ENCODE measurements around the gene DLGAP1.

The DLGAP1 gene

DNA sequence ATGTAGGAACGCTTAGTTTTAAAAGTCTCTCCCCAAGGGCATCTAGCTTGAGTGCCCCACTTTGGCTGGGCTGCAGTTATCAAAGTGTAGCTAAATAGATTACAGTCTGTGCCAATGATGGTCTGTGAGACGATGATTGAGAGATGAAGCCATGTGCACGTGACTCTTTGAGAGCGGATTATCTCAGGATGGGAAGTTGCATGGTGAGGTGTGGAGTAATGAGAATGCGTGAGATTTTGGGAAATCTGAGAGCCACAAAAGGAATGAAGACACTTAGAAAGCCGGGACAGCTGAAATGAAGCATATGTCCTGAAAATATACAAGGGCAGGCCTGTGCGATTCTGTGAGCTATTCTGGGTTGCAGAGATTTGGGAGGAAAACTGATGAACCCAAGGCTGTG, 635.1 kb downstream of the DLGAP1 start:
- no peak for DNase-seq (ENCODE audit: low spot score in 2 of 2)
- Mint-ChIP-seq H3K4me3 (no peak overlapping the region), H3K36me3 (no peaks in the 10 kb centered on the region), H3K9me3 (no peaks in the 10 kb centered on the region), H3K27ac (no peak overlapping the region), H3K4me1 (no peaks in the 10 kb centered on the region)
- ATAC-seq: no peak

DNA sequence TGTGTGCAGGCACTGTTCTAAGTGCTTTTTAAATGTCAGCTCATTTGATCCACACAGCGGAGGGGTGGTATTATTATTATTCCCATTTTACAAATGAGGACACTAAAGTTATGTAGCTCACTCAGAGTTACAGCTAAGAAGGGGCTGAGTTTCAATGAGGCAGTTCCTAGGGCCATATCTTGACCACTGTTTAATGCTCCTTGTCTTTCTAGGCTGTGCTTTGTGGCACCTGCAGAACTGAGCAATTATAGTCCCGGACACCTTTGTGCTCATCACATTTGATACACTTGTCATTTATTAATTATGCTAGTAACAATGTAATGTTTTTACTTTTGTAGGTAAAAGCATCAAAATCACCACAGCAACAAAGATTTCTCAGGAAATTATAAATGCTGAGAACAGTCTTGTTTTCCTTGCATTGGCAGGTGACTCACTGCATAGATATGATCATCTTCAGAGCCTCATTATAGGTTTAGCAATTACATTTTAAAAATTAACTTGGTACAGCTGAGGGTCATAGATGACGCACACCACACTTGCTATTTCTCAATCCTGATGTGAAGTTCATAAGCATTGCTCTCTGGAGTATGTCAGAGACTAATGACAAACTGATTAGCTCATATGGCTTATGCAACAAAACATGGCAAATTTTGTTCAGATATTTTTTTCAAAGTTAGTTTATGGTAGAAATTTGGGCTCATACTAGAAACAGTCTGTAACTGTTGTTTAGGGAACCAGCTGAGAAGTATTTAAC, 638.3 kb downstream of the DLGAP1 start:
- no peak overlapping the region for H3K4me3 Mint-ChIP-seq
- no peaks in the 10 kb centered on the region for H3K36me3 Mint-ChIP-seq
- ATAC-seq: no peak
- DNase-seq (ENCODE audit: low spot score in 2 of 2): no peak
- H3K27ac Mint-ChIP-seq: no peak overlapping the region
- H3K9me3 Mint-ChIP-seq: no peaks in the 10 kb centered on the region
- no peaks in the 10 kb centered on the region for H3K4me1 Mint-ChIP-seq

DNA sequence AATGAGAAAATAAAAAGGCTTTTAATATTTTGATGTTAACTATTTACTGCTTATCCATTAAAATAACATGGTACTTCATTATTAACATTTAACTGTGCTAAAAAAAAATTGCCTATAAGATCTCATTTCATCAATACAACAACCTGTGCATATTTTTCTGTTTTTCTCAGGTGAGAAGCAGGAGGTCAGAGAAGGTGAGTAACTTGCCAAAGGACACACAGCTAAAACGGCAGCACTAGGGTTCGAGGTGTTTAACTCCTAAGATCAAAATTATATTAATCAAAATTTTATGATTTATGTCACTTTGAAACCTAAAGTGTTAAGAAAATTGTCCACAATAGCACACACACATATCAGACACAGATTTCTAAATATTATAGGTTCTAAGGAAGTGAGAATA, 639.1 kb downstream of the DLGAP1 start:
- no peaks in the 10 kb centered on the region for H3K4me1 Mint-ChIP-seq
- DNase-seq (ENCODE audit: low spot score in 2 of 2): no peak
- H3K36me3 Mint-ChIP-seq: no peaks in the 10 kb centered on the region
- H3K27ac Mint-ChIP-seq: no peak overlapping the region
- no peak overlapping the region for H3K4me3 Mint-ChIP-seq
- ATAC-seq: no peak
- H3K9me3 Mint-ChIP-seq: no peaks in the 10 kb centered on the region

DNA sequence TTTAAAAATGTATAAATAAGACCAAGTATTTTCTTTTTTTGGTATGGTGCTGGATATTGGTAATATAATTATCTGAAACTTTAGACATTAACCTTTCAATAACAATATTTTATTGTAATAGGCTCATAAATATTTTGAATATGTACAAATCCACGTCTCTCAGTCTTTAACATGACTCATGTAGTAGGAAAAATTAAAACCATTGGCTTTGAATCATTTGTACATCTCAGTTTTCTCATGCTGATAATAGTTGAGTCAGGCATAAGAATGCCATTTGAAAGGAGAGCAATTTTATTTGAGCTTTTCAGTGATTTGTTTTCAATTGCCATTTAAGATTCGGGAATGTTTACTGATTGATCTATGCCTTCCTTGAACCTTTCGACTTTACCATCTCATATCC, 640.3 kb downstream of the DLGAP1 start:
- DNase-seq (ENCODE audit: low spot score in 2 of 2) (no peak), ATAC-seq (no peak)
- Mint-ChIP-seq H3K9me3 (no peaks in the 10 kb centered on the region), H3K27ac (no peak overlapping the region), H3K36me3 (no peaks in the 10 kb centered on the region), H3K4me1 (no peaks in the 10 kb centered on the region), H3K4me3 (no peak overlapping the region)

DNA sequence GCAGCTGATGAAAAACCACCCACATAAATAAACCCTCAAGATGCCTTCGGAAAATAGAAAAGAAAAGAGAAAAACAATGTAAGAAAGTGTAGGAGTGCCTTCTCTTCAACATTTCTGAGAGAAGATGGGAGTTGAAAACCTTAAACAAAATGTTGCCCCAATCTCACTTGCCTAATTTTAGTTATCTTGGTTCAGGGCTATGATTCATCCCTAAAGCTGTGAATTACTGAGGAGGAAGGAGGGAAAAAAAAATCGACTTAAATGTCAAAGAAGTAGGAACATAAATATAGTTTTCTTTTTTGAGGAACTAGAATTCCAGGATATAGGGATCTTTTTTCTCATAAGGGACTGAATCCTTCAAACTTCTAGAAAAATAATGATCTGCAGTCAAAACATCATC, 644.8 kb downstream of the DLGAP1 start:
- no peak overlapping the region for H3K27ac Mint-ChIP-seq
- H3K4me1 Mint-ChIP-seq: no peaks in the 10 kb centered on the region
- H3K36me3 Mint-ChIP-seq: no peaks in the 10 kb centered on the region
- ATAC-seq (no peak), DNase-seq (ENCODE audit: low spot score in 2 of 2) (no peak)
- H3K9me3 Mint-ChIP-seq: no peaks in the 10 kb centered on the region
- H3K4me3 Mint-ChIP-seq: no peak overlapping the region

DNA sequence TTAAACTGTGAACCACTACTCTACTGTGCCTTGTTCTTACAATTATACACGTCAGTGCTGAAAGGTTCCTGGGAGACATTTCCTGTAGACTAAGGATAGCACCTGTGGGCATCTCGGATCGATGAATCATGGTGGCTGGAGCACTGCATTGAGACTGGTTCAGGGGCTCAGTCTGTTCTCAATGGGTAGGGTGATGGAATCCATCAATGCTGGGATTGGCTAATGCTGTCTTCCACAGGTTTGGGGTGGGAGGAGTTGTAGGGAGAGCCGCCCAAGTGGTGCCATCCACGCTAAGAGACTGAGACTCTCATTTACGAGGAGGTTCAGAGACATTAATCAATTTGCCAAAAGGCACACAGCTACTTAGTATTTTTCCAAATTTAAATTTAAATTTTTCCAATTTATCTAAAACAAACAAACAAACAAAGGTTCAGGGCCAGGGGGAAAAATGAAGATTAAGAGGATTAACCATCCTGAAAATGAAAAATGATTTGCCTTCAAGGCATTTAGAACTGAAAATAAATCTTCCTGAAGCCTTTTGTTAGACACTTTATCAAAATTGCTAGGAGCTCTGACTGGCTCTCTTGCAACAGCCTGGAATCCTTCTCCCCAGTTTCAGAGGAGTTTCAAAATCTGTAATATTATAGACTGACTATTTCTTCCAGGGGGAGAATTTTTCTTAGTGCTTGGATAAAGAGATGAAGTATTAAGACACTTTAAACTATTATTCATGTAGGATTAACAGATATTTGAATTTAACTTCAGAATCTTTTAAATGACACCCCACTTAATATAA, 645.9 kb downstream of the DLGAP1 start:
- H3K4me3 Mint-ChIP-seq: no peak overlapping the region
- no peak overlapping the region for H3K27ac Mint-ChIP-seq
- DNase-seq (ENCODE audit: low spot score in 2 of 2) (no peak), ATAC-seq (no peak)
- no peaks in the 10 kb centered on the region for H3K36me3 Mint-ChIP-seq
- no peaks in the 10 kb centered on the region for H3K9me3 Mint-ChIP-seq
- H3K4me1 Mint-ChIP-seq: no peaks in the 10 kb centered on the region

DNA sequence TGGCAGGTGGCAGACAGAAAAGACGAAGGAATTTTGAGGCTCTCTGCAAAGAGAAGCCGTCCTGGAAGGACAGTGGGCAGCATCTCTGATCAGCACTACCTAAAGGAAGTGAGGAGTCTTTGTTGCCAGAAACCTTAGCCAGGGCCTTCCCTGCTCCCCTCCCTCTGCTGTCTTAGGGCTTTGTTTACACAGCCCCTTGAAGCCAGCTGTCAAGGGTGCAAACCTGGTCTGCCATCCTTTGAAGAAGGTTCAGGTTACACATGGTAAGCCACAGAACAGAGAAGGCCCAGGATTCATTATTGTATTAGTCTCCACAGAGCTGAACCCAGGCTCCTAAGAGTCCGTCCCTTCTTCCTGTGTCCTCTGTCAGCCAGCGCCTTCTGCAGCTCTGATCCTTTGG, 648.5 kb downstream of the DLGAP1 start:
- H3K4me1 Mint-ChIP-seq: no peaks in the 10 kb centered on the region
- ATAC-seq: peak; percentile 19
- no peak for DNase-seq (ENCODE audit: low spot score in 2 of 2)
- H3K4me3 Mint-ChIP-seq: no peak overlapping the region
- H3K27ac Mint-ChIP-seq: no peak overlapping the region
- no peaks in the 10 kb centered on the region for H3K9me3 Mint-ChIP-seq
- H3K36me3 Mint-ChIP-seq: no peaks in the 10 kb centered on the region

DNA sequence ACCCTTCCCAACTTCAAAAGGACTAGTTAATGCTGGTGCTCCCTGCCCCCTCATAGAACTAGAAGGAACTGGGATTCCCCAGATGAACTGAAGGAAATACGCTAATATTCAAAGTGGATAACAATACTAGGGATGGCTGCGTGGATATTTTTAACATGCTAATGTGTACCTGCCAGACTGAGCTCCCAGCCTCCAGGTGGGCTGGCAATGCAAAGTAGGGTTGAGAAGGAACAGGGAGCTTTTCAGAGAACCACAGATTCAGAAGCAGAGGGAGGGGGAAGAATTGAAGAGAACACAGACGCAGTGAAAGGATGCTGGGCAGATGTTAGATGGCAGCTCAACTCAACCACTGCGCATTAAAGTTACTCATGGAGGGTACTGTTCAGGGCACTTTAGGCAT, 650.8 kb downstream of the DLGAP1 start:
- DNase-seq (ENCODE audit: low spot score in 2 of 2) (no peak), ATAC-seq (no peak)
- H3K4me3 Mint-ChIP-seq: no peak overlapping the region
- no peak overlapping the region for H3K27ac Mint-ChIP-seq
- H3K9me3 Mint-ChIP-seq: no peaks in the 10 kb centered on the region
- H3K36me3 Mint-ChIP-seq: no peaks in the 10 kb centered on the region
- H3K4me1 Mint-ChIP-seq: no peaks in the 10 kb centered on the region

DNA sequence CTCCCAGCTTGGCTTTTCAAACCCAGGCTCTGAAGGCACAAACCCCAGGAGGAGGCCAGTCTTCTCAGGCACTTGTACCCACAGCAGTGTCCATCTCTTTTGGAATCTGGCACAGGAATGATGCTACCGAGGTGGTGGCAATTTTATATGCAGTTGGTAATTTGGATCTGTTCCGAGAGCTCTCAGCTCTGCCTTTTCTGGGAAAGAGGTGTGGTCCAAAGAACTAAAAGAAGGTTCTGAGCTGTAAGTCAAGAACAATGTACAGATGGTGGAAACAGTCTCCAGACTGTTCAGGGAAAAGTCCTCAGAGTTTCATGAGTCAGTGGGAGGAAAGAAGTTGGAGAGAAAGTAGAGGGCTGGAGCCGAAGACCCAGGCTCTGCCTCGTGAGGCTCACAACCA, 651.8 kb downstream of the DLGAP1 start:
- Mint-ChIP-seq H3K4me3 (no peak overlapping the region), H3K9me3 (no peaks in the 10 kb centered on the region), H3K4me1 (no peaks in the 10 kb centered on the region), H3K27ac (no peak overlapping the region), H3K36me3 (no peaks in the 10 kb centered on the region)
- DNase-seq (ENCODE audit: low spot score in 2 of 2) (no peak), ATAC-seq (no peak)

DNA sequence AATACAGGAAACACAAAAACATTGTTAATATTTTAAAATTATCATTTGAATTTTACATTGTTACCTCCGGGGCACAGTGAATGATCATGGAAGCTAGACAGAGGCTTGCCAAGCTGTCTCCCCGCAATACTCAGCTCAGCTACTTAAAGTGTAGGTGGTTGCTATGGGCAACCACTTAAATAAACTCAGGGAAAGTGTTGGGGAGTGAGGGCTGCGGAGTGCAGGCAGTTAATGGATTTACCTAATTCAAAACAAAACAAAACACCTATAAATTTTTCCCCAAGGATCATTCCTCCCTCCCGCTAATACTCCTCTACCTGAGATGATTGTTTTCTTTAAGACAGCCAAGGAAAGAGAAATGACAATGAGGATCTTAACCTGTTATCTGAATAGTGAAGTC, 655.6 kb downstream of the DLGAP1 start:
- DNase-seq (ENCODE audit: low spot score in 2 of 2) (no peak), ATAC-seq (no peak)
- no peaks in the 10 kb centered on the region for H3K4me1 Mint-ChIP-seq
- H3K9me3 Mint-ChIP-seq: no peaks in the 10 kb centered on the region
- H3K36me3 Mint-ChIP-seq: no peaks in the 10 kb centered on the region
- H3K27ac Mint-ChIP-seq: no peak overlapping the region
- H3K4me3 Mint-ChIP-seq: no peak overlapping the region

DNA sequence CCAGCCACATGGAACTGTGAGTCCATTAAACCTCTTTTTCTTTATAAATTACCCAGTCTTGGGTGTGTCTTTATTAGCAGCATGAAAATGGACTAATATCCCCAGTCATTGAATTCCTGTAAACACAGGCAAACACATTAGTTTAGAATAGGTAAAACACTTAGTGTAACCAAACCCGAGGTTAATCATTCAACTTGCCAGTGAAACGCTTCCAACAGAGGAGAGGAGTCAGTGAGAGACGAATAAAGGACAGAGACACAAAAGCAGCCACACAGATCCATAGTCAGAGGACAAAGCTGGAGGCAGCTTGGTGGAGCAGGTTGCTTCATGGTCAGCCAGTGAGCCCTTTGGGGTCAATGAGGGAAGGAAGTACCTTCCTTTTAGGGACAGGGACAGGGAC, 657.1 kb downstream of the DLGAP1 start:
- H3K36me3 Mint-ChIP-seq: no peaks in the 10 kb centered on the region
- no peak overlapping the region for H3K27ac Mint-ChIP-seq
- H3K4me3 Mint-ChIP-seq: no peak overlapping the region
- H3K4me1 Mint-ChIP-seq: no peaks in the 10 kb centered on the region
- ATAC-seq (no peak), DNase-seq (ENCODE audit: low spot score in 2 of 2) (no peak)
- no peaks in the 10 kb centered on the region for H3K9me3 Mint-ChIP-seq

DNA sequence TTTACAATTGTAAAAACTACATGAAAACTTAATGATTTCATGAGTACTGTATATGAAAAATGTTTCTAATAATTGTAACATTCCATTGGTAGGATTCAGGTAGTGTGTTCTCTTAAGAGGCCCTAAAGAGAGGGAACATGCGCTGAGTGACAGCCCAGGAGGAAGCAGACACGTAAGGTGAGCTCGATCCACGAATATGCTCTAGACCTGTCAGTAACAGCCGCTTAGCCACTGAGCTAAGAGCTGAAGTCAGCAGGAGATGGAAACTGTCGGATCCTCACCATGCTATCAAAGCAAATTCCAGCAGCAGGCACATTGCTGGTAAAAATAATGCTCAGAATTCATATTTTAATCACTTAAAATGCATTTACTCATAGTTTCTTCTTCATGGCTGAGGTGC, 658.7 kb downstream of the DLGAP1 start:
- DNase-seq (ENCODE audit: low spot score in 2 of 2): no peak
- Mint-ChIP-seq H3K4me1 (no peaks in the 10 kb centered on the region), H3K27ac (no peak overlapping the region), H3K4me3 (no peak overlapping the region), H3K36me3 (no peaks in the 10 kb centered on the region), H3K9me3 (no peaks in the 10 kb centered on the region)
- no peak for ATAC-seq

DNA sequence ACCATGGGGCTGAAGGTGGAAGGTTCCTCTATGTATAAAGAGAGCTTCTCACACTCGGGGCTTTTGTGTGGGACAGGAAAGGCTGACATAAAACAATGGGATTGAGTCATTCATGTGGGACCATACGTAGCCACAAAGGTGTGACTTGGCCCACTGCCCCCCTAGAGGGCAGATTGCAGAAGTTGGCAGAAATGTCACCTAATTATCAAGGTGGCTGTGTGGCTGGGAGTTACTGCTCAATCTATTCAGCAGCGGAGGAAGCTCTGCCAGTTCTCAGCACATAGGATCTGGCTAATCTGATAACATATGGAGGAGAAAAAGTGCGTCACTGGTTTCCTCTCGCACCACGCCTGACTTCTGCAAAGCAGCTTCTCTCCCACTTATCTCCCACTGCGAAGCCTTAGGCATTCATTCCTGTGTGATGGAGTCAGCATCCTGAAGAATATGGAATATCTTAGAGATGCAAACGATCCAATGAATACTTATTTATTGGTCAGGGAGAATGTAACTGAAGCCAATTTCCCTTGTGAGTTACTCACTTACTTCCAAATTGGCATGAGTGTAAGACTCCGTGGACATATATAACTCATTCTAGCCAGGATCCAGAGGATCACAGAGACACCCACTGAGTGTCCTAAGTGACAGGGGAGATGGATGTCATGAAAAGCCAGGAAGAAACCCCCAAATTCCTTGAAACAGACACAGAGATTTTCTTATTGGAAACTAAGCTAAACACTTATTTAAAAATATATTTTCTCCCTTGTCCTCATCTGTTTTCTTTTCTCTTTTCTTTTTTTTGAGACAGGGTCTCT, 660.4 kb downstream of the DLGAP1 start:
- ATAC-seq (peak; percentile 36), DNase-seq (ENCODE audit: low spot score in 2 of 2) (no peak)
- Mint-ChIP-seq H3K36me3 (no peaks in the 10 kb centered on the region), H3K27ac (no peak overlapping the region), H3K4me3 (no peak overlapping the region), H3K9me3 (no peaks in the 10 kb centered on the region), H3K4me1 (no peaks in the 10 kb centered on the region)

DNA sequence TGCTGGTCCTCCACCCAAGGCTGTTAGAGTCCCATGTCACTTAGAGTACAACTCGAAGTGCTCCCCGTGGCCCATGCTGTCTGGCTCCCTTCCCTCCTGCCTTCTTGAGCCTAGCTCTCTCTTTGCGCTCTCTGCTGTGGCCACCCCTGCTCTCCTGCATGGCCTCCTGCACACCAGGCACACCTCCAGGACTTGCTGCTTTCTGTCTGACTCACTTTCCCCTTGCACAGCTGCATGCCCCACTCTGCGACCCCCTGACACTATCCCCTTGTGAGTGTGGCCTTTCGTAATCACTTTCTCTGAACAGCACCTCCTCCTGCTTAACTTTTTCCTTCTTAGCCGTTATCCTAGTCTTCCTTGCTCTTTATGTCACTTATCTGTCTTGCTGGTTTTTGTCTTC, 661.6 kb downstream of the DLGAP1 start:
- Mint-ChIP-seq H3K4me1 (no peaks in the 10 kb centered on the region), H3K27ac (no peak overlapping the region)
- no peak for DNase-seq (ENCODE audit: low spot score in 2 of 2)

DNA sequence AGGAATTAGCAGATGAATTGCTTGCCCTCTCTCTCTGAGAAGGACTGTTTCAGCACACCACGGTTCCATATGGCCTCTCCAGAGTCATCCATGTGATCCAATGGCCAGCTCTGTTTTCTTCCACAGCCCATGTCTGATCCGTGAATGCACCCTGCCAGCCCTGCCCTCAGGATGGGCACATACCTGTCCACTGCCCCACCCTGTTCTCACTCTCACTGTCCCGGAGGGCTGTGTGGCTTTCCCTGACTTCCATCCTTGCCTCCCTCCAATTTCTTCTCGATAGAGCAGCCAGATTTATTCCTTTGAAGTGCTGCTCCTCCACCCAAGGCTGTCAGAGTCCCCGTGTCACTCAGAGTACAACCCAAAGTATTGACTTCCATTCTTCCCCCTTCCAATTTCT, 662.0 kb downstream of the DLGAP1 start:
- DNase-seq (ENCODE audit: low spot score in 2 of 2) (no peak), ATAC-seq (no peak)
- no peak overlapping the region for H3K4me3 Mint-ChIP-seq
- H3K4me1 Mint-ChIP-seq: no peaks in the 10 kb centered on the region
- no peaks in the 10 kb centered on the region for H3K9me3 Mint-ChIP-seq
- H3K27ac Mint-ChIP-seq: no peak overlapping the region
- H3K36me3 Mint-ChIP-seq: no peaks in the 10 kb centered on the region

More for the DNA sequence above, 661.6 kb downstream of the DLGAP1 start:
- Mint-ChIP-seq H3K36me3 (no peaks in the 10 kb centered on the region), H3K4me3 (no peak overlapping the region), H3K9me3 (no peaks in the 10 kb centered on the region)
- no peak for ATAC-seq

DNA sequence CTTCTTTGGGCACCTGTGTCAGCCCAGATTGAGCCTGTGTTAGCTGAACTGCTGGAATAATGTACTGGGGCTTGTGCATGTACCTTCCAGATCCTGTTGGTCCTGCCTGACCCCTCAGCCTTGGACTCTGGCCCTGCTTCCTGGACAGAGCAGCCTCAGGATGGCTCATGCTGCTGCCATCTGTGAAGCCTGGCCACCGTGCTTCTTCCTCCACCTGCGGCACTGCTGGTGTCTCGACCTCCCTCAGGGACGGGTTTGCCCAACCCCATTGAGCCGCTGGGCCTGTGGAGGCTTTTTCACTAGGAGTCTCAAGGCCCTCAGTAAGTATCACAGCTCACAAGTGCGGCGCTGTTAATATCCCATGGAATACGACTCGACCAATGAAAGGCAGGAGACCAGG, 662.4 kb downstream of the DLGAP1 start:
- no peak for ATAC-seq
- Mint-ChIP-seq H3K9me3 (no peaks in the 10 kb centered on the region), H3K36me3 (no peaks in the 10 kb centered on the region), H3K27ac (no peak overlapping the region), H3K4me3 (no peak overlapping the region), H3K4me1 (no peaks in the 10 kb centered on the region)
- DNase-seq (ENCODE audit: low spot score in 2 of 2): no peak

All from stimulated activated effector memory CD8-positive, alpha-beta T cell treated with anti-CD3 and anti-CD28 coated beads, Interleukin-12 subunit alpha, Interleukin-12 subunit beta, amount 100 ng/mL, for 72 hours (primary cell).